Subcutaneous abdominal adipose tissue (tissue), 5 donors: ENCODE measurements around the gene LAMC3.

Experiments used
- H3K27ac ChIP-seq: one replicate; pipeline ENCODE4 v1.7.0; 2013; ENCODE audit warnings: low read depth, mild to moderate bottlenecking, inconsistent platforms, low read length, moderate library complexity
- H3K27me3 ChIP-seq, 5 donors: one replicate each; pipeline ENCODE4 v1.7.0; 2013; ENCODE audit warnings: low read length in 5 of 5, inconsistent platforms in 1 of 5; ENCODE audit not compliant: control insufficient read depth in 5 of 5, insufficient read depth in 4 of 5
- H3K36me3 ChIP-seq, 5 donors: one replicate each; pipeline ENCODE4 v1.7.0; 2013; ENCODE audit warnings: low read length in 5 of 5; ENCODE audit not compliant: control insufficient read depth in 5 of 5, insufficient read depth in 5 of 5
- H3K4me1 ChIP-seq, 5 donors: one replicate each; pipeline ENCODE4 v1.7.0; 2013; ENCODE audit warnings: low read length in 5 of 5, mild to moderate bottlenecking in 3 of 5, moderate library complexity in 1 of 5; ENCODE audit not compliant: control insufficient read depth in 5 of 5, insufficient read depth in 5 of 5
- H3K4me3 ChIP-seq, 5 donors: one replicate each; pipeline ENCODE4 v1.7.0; 2013; ENCODE audit warnings: low read length in 5 of 5, low read depth in 1 of 5
- H3K9ac ChIP-seq, 5 donors: one replicate each; pipeline ENCODE4 v1.7.0; 2013; ENCODE audit warnings: low read length in 5 of 5, mild to moderate bottlenecking in 4 of 5, moderate library complexity in 3 of 5
- H3K9me3 ChIP-seq, 5 donors: one replicate each; pipeline ENCODE4 v1.7.0; 2013; ENCODE audit warnings: low read length in 5 of 5; ENCODE audit not compliant: control insufficient read depth in 5 of 5
- donor health status: healthy.
- donor health status: healthy.
- donor health status: healthy.
- donor health status: healthy.
- donor health status: healthy.

LAMC3 gene

DNA sequence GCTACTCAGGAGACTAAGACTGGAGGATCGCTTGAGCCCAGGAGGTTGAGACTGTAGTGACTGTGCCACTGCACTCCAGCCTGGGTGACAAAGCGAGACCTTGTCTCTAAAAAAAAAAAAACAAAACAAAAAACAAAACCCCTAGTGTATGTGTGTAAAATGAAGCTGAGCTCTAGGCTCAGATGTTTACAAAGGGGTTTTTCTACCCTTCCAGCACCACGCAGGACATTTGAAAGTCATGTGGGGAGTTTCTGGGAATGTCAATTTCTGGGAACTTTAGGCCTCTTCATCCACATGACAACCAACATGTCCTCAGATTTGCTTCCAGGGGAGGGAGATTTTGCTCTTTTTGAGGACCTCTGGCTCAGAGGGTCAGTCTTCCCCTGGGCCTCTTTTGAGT is 44.9 kb downstream of the LAMC3 start:
- H3K9me3 ChIP-seq: no peaks in the 10 kb centered on the region
- no peak overlapping the region for H3K27ac ChIP-seq
- H3K9ac ChIP-seq: no peak overlapping the region
- H3K4me1 ChIP-seq: peaks cover 0 to 4% (median 0%) of the 10 kb centered on the region in 5 donors
- peaks cover 8 to 16% (median 10%) of the 10 kb centered on the region in 5 donors for H3K27me3 ChIP-seq
- H3K4me3 ChIP-seq: no peak overlapping the region
- H3K36me3 ChIP-seq: no peaks in the 10 kb centered on the region

- Histone ChIP-seq H3K4me3 (no peak overlapping the region), H3K4me1 (peaks cover 0 to 4% (median 0%) of the 10 kb centered on the region in 5 donors), H3K36me3 (no peaks in the 10 kb centered on the region), H3K27ac (no peak overlapping the region), H3K9ac (no peak overlapping the region), H3K27me3 (peaks cover 0 to 13% (median 6%) of the 10 kb centered on the region in 5 donors), H3K9me3 (no peaks in the 10 kb centered on the region)
These were observed 48.0 kb downstream of the LAMC3 start for GRCh38 chr9:131056781-131057506.

DNA sequence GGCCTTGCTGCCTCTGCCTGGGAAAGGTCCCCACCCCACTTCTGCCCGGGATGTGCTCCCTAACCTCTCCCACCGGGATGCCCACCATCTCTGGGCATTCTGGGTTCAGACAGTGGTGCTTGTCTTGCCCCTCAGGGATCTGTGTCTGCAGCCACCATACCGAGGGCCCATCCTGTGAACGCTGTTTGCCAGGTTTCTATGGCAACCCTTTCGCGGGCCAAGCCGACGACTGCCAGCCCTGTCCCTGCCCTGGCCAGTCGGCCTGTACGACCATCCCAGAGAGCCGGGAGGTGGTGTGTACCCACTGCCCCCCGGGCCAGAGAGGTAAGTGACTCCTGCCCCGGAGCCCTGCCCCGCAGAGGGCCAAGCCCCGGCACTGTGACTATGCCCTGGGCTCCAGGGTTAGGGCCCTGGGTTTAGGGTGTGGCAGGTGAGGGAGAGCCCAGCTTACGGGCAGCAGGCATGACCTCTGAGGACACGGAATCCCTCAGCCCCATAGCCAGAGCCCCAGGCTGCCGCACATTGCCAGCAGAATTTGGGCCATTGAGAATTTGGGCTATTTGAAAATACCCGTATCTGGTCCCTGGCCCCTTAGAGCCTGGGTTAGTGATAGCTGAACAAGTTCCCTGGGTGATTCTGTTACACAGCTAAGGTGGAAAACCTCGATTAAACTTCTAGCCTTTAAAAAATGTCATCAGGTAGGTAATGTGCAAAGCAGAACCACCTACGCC is 52.1 kb downstream of the LAMC3 start:
- peaks cover 0 to 5% (median 2%) of the 10 kb centered on the region in 5 donors for H3K27me3 ChIP-seq
- no peak overlapping the region for H3K4me3 ChIP-seq
- no peaks in the 10 kb centered on the region for H3K9me3 ChIP-seq
- H3K36me3 ChIP-seq: no peaks in the 10 kb centered on the region
- no peak overlapping the region for H3K27ac ChIP-seq
- H3K4me1 ChIP-seq: peaks cover 0 to 4% (median 0%) of the 10 kb centered on the region in 5 donors
- H3K9ac ChIP-seq: no peak overlapping the region

GRCh38 chr9:131062969-131063368 is 54.0 kb downstream of the LAMC3 start:
- H3K4me3 ChIP-seq: no peak overlapping the region
- no peak overlapping the region for H3K9ac ChIP-seq
- no peaks in the 10 kb centered on the region for H3K36me3 ChIP-seq
- H3K27me3 ChIP-seq: peaks cover 0 to 11% (median 0%) of the 10 kb centered on the region in 5 donors
- peaks cover 0 to 6% (median 6%) of the 10 kb centered on the region in 5 donors for H3K4me1 ChIP-seq
- H3K27ac ChIP-seq: no peak overlapping the region
- no peaks in the 10 kb centered on the region for H3K9me3 ChIP-seq

GRCh38 chr9:131065599-131065998 is 56.6 kb downstream of the LAMC3 start:
- H3K27me3 ChIP-seq: peaks cover 0 to 10% (median 0%) of the 10 kb centered on the region in 5 donors
- no peak overlapping the region for H3K4me3 ChIP-seq
- H3K9ac ChIP-seq: no peak overlapping the region
- no peaks in the 10 kb centered on the region for H3K9me3 ChIP-seq
- H3K27ac ChIP-seq: no peak overlapping the region
- H3K4me1 ChIP-seq: peaks cover 2 to 19% (median 11%) of the 10 kb centered on the region in 5 donors
- H3K36me3 ChIP-seq: no peaks in the 10 kb centered on the region

GRCh38 chr9:131067625-131068024 is 58.7 kb downstream of the LAMC3 start:
- Histone ChIP-seq H3K4me3 (no peak overlapping the region), H3K4me1 (peaks cover 2 to 19% (median 11%) of the 10 kb centered on the region in 5 donors), H3K9ac (no peak overlapping the region), H3K36me3 (no peaks in the 10 kb centered on the region), H3K9me3 (no peaks in the 10 kb centered on the region), H3K27me3 (peaks cover 0 to 6% (median 3%) of the 10 kb centered on the region in 5 donors), H3K27ac (no peak overlapping the region)

DNA sequence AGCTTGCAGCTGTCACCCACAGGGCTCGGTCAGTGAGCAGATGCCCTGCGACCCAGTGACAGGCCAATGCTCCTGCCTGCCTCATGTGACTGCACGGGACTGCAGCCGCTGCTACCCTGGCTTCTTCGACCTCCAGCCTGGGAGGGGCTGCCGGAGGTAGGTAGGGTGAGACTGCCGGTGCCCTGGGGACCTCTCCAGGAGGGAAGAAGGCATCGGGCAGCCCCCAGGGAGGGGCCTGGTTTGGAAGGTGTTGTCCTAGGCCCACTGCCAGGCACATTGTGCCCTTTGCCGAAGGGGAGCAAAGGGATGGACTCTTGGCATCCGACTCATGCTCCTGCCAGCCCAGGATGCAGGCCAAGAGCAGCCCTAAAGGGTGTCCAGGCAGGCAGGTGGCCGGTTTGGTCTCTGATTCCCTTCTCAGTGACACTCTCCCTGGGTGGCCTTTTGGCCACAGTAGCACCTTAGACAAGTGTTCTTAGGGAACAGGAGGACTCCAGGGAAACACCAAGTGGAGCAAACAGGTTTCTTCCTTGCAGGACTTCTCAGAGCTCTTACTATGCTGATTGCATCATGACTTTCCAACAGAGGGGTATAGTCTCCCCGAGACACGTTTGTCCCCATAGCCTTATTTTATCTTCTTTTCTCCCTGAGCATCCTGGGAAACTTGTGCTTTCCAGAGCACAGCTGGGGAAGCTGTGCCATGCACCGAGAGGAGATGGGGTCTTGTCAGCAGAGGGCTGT is 59.3 kb downstream of the LAMC3 start:
- Histone ChIP-seq H3K36me3 (no peaks in the 10 kb centered on the region), H3K27ac (no peak overlapping the region), H3K4me3 (no peak overlapping the region), H3K4me1 (peaks cover 2 to 19% (median 11%) of the 10 kb centered on the region in 5 donors), H3K9me3 (no peaks in the 10 kb centered on the region), H3K9ac (no peak overlapping the region), H3K27me3 (peaks cover 0 to 8% (median 2%) of the 10 kb centered on the region in 5 donors)

- H3K27me3 ChIP-seq: peaks cover 0 to 8% (median 2%) of the 10 kb centered on the region in 5 donors
- H3K36me3 ChIP-seq: no peaks in the 10 kb centered on the region
- H3K4me1 ChIP-seq: peaks cover 2 to 19% (median 11%) of the 10 kb centered on the region in 5 donors
- no peak overlapping the region for H3K4me3 ChIP-seq
- H3K9me3 ChIP-seq: no peaks in the 10 kb centered on the region
- no peak overlapping the region for H3K9ac ChIP-seq
- H3K27ac ChIP-seq: no peak overlapping the region
These were observed 60.7 kb downstream of the LAMC3 start for GRCh38 chr9:131069699-131070098.

DNA sequence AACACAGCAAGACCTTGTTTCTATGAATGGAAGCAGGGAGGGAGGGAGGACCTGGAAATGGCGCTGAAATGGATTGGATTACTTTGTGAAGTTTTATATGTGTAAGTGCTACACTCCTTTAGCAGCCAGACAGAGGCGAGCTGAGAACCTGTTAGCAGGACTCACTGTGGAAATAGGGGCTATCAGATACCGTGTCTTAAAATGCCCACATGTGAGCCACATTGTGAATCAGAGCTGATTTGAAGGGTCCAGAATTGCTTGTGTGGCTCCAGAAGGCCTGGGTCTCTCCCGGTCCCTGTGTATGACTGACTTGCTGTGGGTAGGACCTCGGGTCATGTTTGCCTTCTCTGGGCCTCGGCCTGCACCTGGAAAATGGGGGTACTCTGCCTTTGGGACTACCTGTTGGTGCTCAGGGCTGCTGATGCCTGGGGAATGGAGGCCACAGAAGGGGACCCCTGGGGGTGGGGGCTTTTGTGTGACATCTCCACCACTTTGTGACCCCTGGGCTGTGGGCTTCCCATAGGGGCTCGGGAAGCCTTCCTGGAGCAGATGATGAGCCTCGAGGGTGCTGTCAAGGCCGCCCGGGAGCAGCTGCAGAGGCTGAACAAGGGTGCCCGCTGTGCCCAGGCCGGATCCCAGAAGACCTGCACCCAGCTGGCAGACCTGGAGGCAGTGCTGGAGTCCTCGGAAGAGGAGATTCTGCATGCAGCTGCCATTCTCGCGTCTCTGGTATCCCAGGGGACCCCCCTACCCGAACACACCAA is 63.3 kb downstream of the LAMC3 start:
- no peaks in the 10 kb centered on the region for H3K9me3 ChIP-seq
- H3K27ac ChIP-seq: no peak overlapping the region
- no peak overlapping the region for H3K9ac ChIP-seq
- H3K27me3 ChIP-seq: peaks cover 0 to 8% (median 0%) of the 10 kb centered on the region in 5 donors
- no peaks in the 10 kb centered on the region for H3K36me3 ChIP-seq
- no peak overlapping the region for H3K4me3 ChIP-seq
- H3K4me1 ChIP-seq: peaks cover 2 to 19% (median 11%) of the 10 kb centered on the region in 5 donors
